ENCODE data around the gene RTN1.

GRCh38 chr14:59829469-59830337, 40.9 kb downstream of the RTN1 start:
- TF ChIP-seq EZH2 (IDR thresholded peaks at IDR 0.05; ENCODE audit: low read depth, unreplicated experiment) (no peak), CTCF (conservative IDR thresholded peaks at IDR 0.05; ENCODE audit: low read depth in 2 of 2) (no peak)
